PFSK-1 (cell line): ENCODE results near the gene KRTAP3-1.
"Not testable (repeated sequence)": the region's sequence is repeated elsewhere in the genome, so short reads cannot be mapped to it uniquely, and the experiment has no call there.

Experiments
- POLR2AphosphoS5 ChIP-seq: IDR thresholded peaks from 2 replicates; pipeline ENCODE4 v1.6.1; 2012; ENCODE audit warnings: low read depth, mild to moderate bottlenecking, control low read depth, low read length, moderate library complexity
- TF ChIP-seq, protein P1 (sequence below), 2 experiments: IDR thresholded peaks; 2 replicates each; pipeline versions ENCODE4 v1.6.1 to v1.8.0; 2011 to 2012; ENCODE audit warnings: low read depth in 2 of 2, low read length in 2 of 2, control low read depth in 1 of 2, inconsistent platforms in 1 of 2, mild to moderate bottlenecking in 1 of 2, moderate library complexity in 1 of 2; ENCODE audit not compliant: insufficient read depth in 1 of 2

DNA sequence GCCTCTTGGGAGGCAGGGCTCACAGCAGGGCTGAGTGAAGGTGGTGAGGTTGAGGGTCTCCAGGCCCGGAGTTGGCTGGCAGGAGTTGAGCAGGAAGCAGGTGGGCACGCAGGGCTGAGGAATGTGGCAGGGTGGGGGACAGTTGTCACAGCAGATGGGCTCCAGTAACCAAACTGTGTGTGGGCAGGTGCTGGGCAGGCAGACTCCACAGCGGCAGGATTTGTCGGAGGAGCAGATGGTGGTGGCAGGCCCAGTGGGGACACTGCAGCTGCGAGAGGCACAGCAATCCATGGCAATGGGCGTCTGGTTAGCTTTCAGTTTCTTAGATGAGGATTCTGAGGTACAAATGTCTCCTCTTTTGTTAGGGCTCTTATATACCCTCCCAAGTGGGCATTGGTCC lies 9.4 kb downstream of the KRTAP3-1 start, which contains the start of gene KRTAP3-2:
- TF ChIP-seq, protein P1, sequence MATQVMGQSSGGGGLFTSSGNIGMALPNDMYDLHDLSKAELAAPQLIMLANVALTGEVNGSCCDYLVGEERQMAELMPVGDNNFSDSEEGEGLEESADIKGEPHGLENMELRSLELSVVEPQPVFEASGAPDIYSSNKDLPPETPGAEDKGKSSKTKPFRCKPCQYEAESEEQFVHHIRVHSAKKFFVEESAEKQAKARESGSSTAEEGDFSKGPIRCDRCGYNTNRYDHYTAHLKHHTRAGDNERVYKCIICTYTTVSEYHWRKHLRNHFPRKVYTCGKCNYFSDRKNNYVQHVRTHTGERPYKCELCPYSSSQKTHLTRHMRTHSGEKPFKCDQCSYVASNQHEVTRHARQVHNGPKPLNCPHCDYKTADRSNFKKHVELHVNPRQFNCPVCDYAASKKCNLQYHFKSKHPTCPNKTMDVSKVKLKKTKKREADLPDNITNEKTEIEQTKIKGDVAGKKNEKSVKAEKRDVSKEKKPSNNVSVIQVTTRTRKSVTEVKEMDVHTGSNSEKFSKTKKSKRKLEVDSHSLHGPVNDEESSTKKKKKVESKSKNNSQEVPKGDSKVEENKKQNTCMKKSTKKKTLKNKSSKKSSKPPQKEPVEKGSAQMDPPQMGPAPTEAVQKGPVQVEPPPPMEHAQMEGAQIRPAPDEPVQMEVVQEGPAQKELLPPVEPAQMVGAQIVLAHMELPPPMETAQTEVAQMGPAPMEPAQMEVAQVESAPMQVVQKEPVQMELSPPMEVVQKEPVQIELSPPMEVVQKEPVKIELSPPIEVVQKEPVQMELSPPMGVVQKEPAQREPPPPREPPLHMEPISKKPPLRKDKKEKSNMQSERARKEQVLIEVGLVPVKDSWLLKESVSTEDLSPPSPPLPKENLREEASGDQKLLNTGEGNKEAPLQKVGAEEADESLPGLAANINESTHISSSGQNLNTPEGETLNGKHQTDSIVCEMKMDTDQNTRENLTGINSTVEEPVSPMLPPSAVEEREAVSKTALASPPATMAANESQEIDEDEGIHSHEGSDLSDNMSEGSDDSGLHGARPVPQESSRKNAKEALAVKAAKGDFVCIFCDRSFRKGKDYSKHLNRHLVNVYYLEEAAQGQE (IDR thresholded peaks at IDR 0.05; ENCODE audit: insufficient read depth in 1 of 2, low read depth in 2 of 2, low read length in 2 of 2), result not testable (repeated sequence)
- not testable (repeated sequence) for TF ChIP-seq POLR2AphosphoS5
